GM10266 (cell line): ENCODE data around the gene TECPR1.

Source experiments
- DNase-seq: peaks from one replicate; pipeline ENCODE4 v3.0.0; 2012; ENCODE audit errors: extremely low spot score
- CTCF ChIP-seq: IDR thresholded peaks from 2 replicates; pipeline ENCODE4 v1.5.1; 2012; ENCODE audit warnings: mild to moderate bottlenecking, low read depth; ENCODE audit not compliant: control insufficient read depth, insufficient read depth; ENCODE audit errors: missing control alignments

The TECPR1 gene

GRCh38 chr7:98236355-98237185 lies 15.5 kb downstream of the TECPR1 start:
- TF ChIP-seq CTCF = no peak

DNA sequence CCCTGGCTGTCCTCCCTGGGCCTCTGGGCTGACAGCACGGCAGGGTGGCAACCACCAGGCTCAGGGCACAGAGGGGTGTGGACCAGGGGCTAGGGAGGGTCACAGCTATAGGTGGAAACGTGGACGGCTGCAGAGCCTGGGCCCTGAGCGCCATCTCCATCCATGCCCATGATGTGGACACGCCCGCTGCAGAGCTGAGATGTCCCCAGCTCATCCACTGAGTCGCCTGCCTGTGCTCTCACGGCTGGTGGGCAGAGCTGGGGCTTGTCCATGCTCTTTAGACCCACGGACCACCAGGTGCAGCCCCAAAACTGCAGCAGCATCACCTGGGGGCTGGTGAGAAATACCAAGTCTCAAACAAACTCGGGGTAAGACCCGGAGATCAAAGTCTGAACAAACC lies 16.1 kb downstream of the TECPR1 start:
- DNase-seq = no peak
- no peak for TF ChIP-seq CTCF

More at GRCh38 chr7:98236355-98237185, 15.5 kb downstream of the TECPR1 start:
- DNase-seq = no peak

DNA sequence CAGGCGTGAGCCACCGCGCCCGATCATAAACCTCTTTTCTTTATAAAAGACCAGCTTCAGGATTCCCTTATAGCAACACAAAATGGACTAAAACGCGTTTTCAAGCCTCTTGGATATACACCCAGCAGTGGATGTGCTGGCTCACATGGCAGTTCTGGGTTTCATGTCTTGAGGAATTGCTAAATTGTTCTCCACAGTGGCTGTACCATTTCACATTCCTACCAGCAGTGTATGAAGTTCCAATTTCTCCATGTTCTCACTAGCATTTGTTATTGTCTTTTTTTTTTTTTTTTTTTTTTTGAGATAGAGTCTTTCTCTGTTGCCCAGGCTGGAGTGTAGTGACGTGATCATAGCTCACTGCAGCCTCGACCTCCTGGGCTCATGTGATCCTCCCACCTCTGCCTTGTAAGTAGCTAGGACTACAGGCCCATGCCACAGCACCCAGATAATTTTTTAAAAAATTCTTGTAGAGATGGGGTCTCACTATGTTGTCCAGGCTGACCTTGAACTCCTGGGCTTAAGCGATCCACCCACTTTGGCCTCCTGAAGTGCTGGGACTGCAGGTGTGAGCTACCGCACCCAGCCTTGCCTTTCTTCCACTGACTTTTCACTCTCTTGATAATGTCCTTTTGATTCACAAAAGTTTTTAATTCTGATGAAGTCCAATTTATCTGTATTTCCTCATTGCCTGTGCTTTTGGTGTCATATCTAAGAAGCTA lies 17.4 kb downstream of the TECPR1 start:
- no peak for DNase-seq
- TF ChIP-seq CTCF = no peak

GRCh38 chr7:98233219-98234070 lies 18.6 kb downstream of the TECPR1 start:
- DNase-seq = no peak
- TF ChIP-seq CTCF = no peak

DNA sequence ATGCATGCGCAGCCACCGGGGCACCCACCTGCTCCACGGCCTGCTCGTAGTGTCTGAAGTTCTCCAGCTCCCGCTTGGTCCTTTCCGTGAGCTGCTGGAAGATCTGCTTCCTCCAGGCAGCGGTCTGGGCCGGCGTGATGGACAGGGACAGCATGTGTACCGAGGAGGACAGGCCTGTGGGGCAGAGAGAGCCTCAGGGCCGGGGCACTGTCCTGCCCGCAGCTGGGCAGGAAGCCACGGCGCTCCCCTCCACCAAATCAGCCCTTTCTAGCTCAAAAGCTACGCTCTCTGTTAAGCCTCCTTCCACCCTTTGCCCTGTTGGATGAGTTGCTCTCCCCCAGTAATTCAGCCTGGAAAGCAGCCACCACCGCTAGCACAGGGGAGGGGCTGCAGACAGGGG lies 19.2 kb downstream of the TECPR1 start:
- no peak for TF ChIP-seq CTCF

GRCh38 chr7:98232263-98232585 lies 19.8 kb downstream of the TECPR1 start:
- no peak for DNase-seq
- no peak for TF ChIP-seq CTCF

More for the DNA sequence above, 19.2 kb downstream of the TECPR1 start:
- DNase-seq = no peak
